ENCODE results near the gene PRMT3. TPM values are rescaled to one million over a fixed set of nuclear protein-coding genes. Genes with fewer than 3 reads are reported as not detected.

PRMT3 gene
- total and polyA plus RNA-seq, 2 donors (not counting 3 experiments of a cell fraction or from before 2014, with no cell fraction given) = 6.2 to 13.3 TPM

- FAIRE-seq = no peak
- POLR2A ChIA-PET = no interaction called here
- Histone ChIP-seq H3K9ac (replicated peaks; ENCODE audit: extremely low read depth, insufficient read depth, low read length) (no peak overlapping the region), H3K4me2 (ENCODE audit: insufficient read depth, low read length) (no peak overlapping the region), H2AFZ (ENCODE audit: low read depth, low read length) (no peak overlapping the region), H3K4me3 (replicated peaks in 1 of 3; ENCODE audit: insufficient read depth in 1 of 3, low read depth in 1 of 3, low read length in 3 of 3) (no peak overlapping the region), H3K27me3 (ENCODE audit: control insufficient read depth in 2 of 2, insufficient read depth in 2 of 2, low read length in 2 of 2) (no peaks in the 10 kb centered on the region), H3K4me1 (ENCODE audit: control insufficient read depth, extremely low read depth, insufficient read depth, low read length) (no peaks in the 10 kb centered on the region), H3K27ac (ENCODE audit: insufficient read depth, low read depth, low read length) (no peak overlapping the region), H3K9me3 (replicated peaks; ENCODE audit: control insufficient read depth, insufficient read depth, low read length) (no peaks in the 10 kb centered on the region), H3K79me2 (ENCODE audit: control insufficient read depth, insufficient read depth, low read length) (no peaks in the 10 kb centered on the region), H3K9me1 (replicated peaks; ENCODE audit: control insufficient read depth, extremely low read depth, insufficient read depth, low read length) (no peaks in the 10 kb centered on the region), H4K20me1 (replicated peaks; ENCODE audit: control insufficient read depth, extremely low read depth, insufficient read depth, low read length) (no peaks in the 10 kb centered on the region), H3K36me3 (ENCODE audit: control insufficient read depth in 2 of 2, extremely low read depth in 1 of 2, insufficient read depth in 2 of 2, low read length in 2 of 2) (peaks cover 0 to 4% of the 10 kb centered on the region in 2 experiments)
- no TSS peak for BruUV-seq (replicated peaks)
- intact Hi-C loops (cut with micrococcal nuclease) (no loop called here), dilution Hi-C loops (cut with MboI; ENCODE audit: extremely low pct_ligation_motif_present, low sequenced_read_pairs) (no loop called here)
- DNase-seq (ENCODE audit: low read depth, low spot score) = no peak
- TF ChIP-seq, protein P1, sequence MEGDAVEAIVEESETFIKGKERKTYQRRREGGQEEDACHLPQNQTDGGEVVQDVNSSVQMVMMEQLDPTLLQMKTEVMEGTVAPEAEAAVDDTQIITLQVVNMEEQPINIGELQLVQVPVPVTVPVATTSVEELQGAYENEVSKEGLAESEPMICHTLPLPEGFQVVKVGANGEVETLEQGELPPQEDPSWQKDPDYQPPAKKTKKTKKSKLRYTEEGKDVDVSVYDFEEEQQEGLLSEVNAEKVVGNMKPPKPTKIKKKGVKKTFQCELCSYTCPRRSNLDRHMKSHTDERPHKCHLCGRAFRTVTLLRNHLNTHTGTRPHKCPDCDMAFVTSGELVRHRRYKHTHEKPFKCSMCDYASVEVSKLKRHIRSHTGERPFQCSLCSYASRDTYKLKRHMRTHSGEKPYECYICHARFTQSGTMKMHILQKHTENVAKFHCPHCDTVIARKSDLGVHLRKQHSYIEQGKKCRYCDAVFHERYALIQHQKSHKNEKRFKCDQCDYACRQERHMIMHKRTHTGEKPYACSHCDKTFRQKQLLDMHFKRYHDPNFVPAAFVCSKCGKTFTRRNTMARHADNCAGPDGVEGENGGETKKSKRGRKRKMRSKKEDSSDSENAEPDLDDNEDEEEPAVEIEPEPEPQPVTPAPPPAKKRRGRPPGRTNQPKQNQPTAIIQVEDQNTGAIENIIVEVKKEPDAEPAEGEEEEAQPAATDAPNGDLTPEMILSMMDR (IDR thresholded peaks at IDR 0.05; ENCODE audit: extremely low read depth in 1 of 2, insufficient read depth in 1 of 2, low read depth in 1 of 2, low read length in 2 of 2) = no peak
- TF ChIP-seq, protein P2, sequence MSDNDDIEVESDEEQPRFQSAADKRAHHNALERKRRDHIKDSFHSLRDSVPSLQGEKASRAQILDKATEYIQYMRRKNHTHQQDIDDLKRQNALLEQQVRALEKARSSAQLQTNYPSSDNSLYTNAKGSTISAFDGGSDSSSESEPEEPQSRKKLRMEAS (IDR thresholded peaks at IDR 0.05; ENCODE audit: insufficient read depth, insufficient read length) = no peak
- TF ChIP-seq GATA2 (IDR thresholded peaks at IDR 0.05; ENCODE audit: insufficient read depth, insufficient read length, low read depth, low read length) (no peak), FOS (IDR thresholded peaks at IDR 0.05; ENCODE audit: borderline replicate concordance, insufficient read depth, low read length) (no peak), POLR2AphosphoS5 (IDR thresholded peaks at IDR 0.05; ENCODE audit: insufficient read depth, low read depth, low read length) (no peak), JUN (IDR thresholded peaks at IDR 0.05; ENCODE audit: borderline replicate concordance, insufficient read depth, insufficient read length, low read depth) (no peak), MYC (IDR thresholded peaks at IDR 0.05; ENCODE audit: low read depth, low read length) (no peak), POLR2A (IDR thresholded peaks at IDR 0.05; ENCODE audit: low read depth, low read length) (no peak), EZH2 (IDR thresholded peaks at IDR 0.05; ENCODE audit: borderline replicate concordance, low read depth, low read length, severe bottlenecking) (no peak)
- CTCF ChIA-PET = interaction anchor here (1.9 to 6.9 kb wide), 3 partner anchors 25 to 210 kb away, joined by 5 to 131 read pairs (median 12); no protein-coding TSS in a partner anchor
Observed at GRCh38 chr11:20399498-20399897, 12.0 kb downstream of the PRMT3 start.
